Spleen (tissue), 11 donors: ENCODE measurements around the gene GAL3ST1. TPM values are rescaled to one million over a fixed set of nuclear protein-coding genes. Genes with fewer than 3 reads are reported as not detected.

Source experiments
- DNase-seq: peaks from one replicate; pipeline ENCODE4 v3.0.0-alpha.2; 2020
- H3K27ac ChIP-seq, 8 donors: fragments of 200-600 bp; sonication (generic) in 7 of 8; 1 replicate in 4 of 8; 2 replicates in 4 of 8; pipeline versions ENCODE4 v1.5.0 to v1.8.0; 2016 to 2021; ENCODE audit warnings: inconsistent platforms in 4 of 8, mild to moderate bottlenecking in 4 of 8, moderate library complexity in 1 of 8
- H3K27me3 ChIP-seq, 7 donors: fragments of 200-600 bp; sonication (generic) in 6 of 7; replicated peaks in 1 of 7; 1 replicate in 4 of 7; 2 replicates in 3 of 7; pipeline versions ENCODE4 v1.5.0 to v1.8.0; 2016 to 2021; ENCODE audit warnings: inconsistent platforms in 3 of 7, mild to moderate bottlenecking in 1 of 7
- H3K36me3 ChIP-seq, 6 donors: fragments of 200-600 bp; sonication (generic) in 5 of 6; 1 replicate in 4 of 6; 2 replicates in 2 of 6; pipeline versions ENCODE4 v1.5.0 to v1.8.0; 2016 to 2021; ENCODE audit warnings: inconsistent platforms in 2 of 6
- H3K4me1 ChIP-seq, 6 donors: fragments of 200-600 bp; sonication (generic) in 5 of 6; 1 replicate in 3 of 6; 2 replicates in 3 of 6; pipeline versions ENCODE4 v1.5.0 to v1.8.0; 2016 to 2021; ENCODE audit warnings: inconsistent platforms in 3 of 6
- H3K4me3 ChIP-seq, 8 donors: fragments of 200-600 bp; sonication (generic) in 7 of 8; 1 replicate in 4 of 8; 2 replicates in 4 of 8; pipeline versions ENCODE4 v1.5.0 to v1.8.0; 2016 to 2021; ENCODE audit warnings: inconsistent platforms in 4 of 8, mild to moderate bottlenecking in 4 of 8, moderate library complexity in 2 of 8
- H3K9me3 ChIP-seq, 8 donors: fragments of 200-600 bp; sonication (generic) in 7 of 8; 1 replicate in 4 of 8; 2 replicates in 4 of 8; pipeline versions ENCODE4 v1.5.0 to v1.8.0; 2016 to 2021; ENCODE audit warnings: inconsistent platforms in 4 of 8
- CTCF ChIP-seq, 11 experiments: fragments of 200-600 bp in 7 of 11; fragments of 450-650 bp in 4 of 11; sonication (generic) in 4 of 11; IDR thresholded peaks in 8 of 11; conservative IDR thresholded peaks in 3 of 11; 1 replicate in 7 of 11; 2 replicates in 4 of 11; pipeline versions ENCODE4 v1.4.0 to v1.8.0; 2016 to 2021; ENCODE audit warnings: antibody characterized with exemption in 11 of 11, inconsistent platforms in 4 of 11, mild to moderate bottlenecking in 1 of 11
- POLR2A ChIP-seq, 3 donors: fragments of 450-650 bp; IDR thresholded peaks; one replicate each; pipeline ENCODE4 v1.5.1; 2017; ENCODE audit warnings: antibody characterized with exemption in 3 of 3, mild to moderate bottlenecking in 1 of 3
- POLR2AphosphoS5 ChIP-seq, 3 donors: sonication (generic); formaldehyde crosslinking; IDR thresholded peaks; one replicate each; pipeline ENCODE4 v1.5.1; 2017; ENCODE audit warnings: antibody characterized with exemption in 3 of 3
- WGBS, 5 donors: extraction: QIAGEN DNeasy Blood & Tissue Kit in 3 of 5; methylation state at CpG; one replicate each; pipeline versions ENCODE4 v1.1.5 to v1.1.7; 2013 to 2018; 5-methylcytosine and 5-hydroxymethylcytosine counted together
- intact Hi-C: fragments of 100-400 bp; cut with DNase I; formaldehyde crosslinking; loops from one replicate; pipeline ENCODE4 v1.15.0; 2023; ENCODE audit warnings: low total_unique reads
- polyA plus RNA-seq, 3 donors: library from polyadenylated mRNA; stranded (reverse); fragments of 200-250 nt; gene quantifications; one replicate each; pipeline ENCODE4 v1.2.1, GENCODE V29; 2013
- total RNA-seq, 7 donors: library from RNA; depleted of rRNA in 3 of 7; stranded (reverse); fragments of >200 nt in 3 of 7; fragmentation: NEBNext Ultra II Directional in 4 of 7; extraction: Animal tissue kit (Norgen Biotek cat#: 25700) in 4 of 7; gene quantifications; one replicate each; pipeline versions ENCODE4 v1.1.0 to v1.2.1, GENCODE V29; 2016 to 2021
- donor health status: healthy with polysubstance abuse.
- donor health status: DM: no; HTN: no; CAD: no; lungs with moderate emphysema.
- donor health status: DM: no; HTN: no; CAD: no.
- donor health status: Bipolar disorder and iron deficiency.
- donor health status: healthy.
- donor health status: DM: no; HTN: no; CAD: no.
- donor health status: DM: yes; HTN: yes; CAD: no.

Gene GAL3ST1
- total and polyA plus RNA-seq, 10 donors = 0.15 to 2.1 (median 0.51) TPM; not detected in 5

- peaks cover 0 to 4% (median 0%) of the 10 kb centered on the region in 7 donors for H3K27me3 ChIP-seq
- H3K9me3 ChIP-seq = no peaks in the 10 kb centered on the region
- H3K27ac ChIP-seq = no peak overlapping the region
- DNase-seq = no peak
- intact Hi-C loops = no loop called here
- no peak for TF ChIP-seq POLR2AphosphoS5 (IDR thresholded peaks at IDR 0.05)
- TF ChIP-seq POLR2A (IDR thresholded peaks at IDR 0.05) = no peak
- TF ChIP-seq CTCF (IDR thresholded peaks at IDR 0.05 in 8 of 11, conservative IDR thresholded peaks at IDR 0.05 in 3 of 11) = no peak
- H3K4me3 ChIP-seq = no peak overlapping the region
- 76 to 89% (median 86%) methylated on average over 4 of the region's 4 CpGs for WGBS, 5 donors
- H3K4me1 ChIP-seq = no peaks in the 10 kb centered on the region
- no peaks in the 10 kb centered on the region for H3K36me3 ChIP-seq
Observed at GRCh38 chr22:30526656-30527055, 47.8 kb downstream of the GAL3ST1 start.

- TF ChIP-seq POLR2AphosphoS5 (IDR thresholded peaks at IDR 0.05) (no peak), POLR2A (IDR thresholded peaks at IDR 0.05) (no peak), CTCF (IDR thresholded peaks at IDR 0.05 in 8 of 11, conservative IDR thresholded peaks at IDR 0.05 in 3 of 11) (no peak)
- Histone ChIP-seq H3K36me3 (no peaks in the 10 kb centered on the region), H3K9me3 (no peaks in the 10 kb centered on the region), H3K4me1 (no peaks in the 10 kb centered on the region), H3K4me3 (no peak overlapping the region), H3K27me3 (peaks cover 0 to 4% (median 0%) of the 10 kb centered on the region in 7 donors), H3K27ac (no peak overlapping the region)
- 74 to 78% (median 75%) methylated on average over 8 of the region's 8 CpGs for WGBS, 5 donors
- DNase-seq = no peak
- intact Hi-C loops = no loop called here
Observed at GRCh38 chr22:30523646-30524489, 50.6 kb downstream of the GAL3ST1 start.

- no peak for DNase-seq
- 77 to 82% (median 79%) methylated on average over 5 of the region's 5 CpGs for WGBS, 5 donors
- H3K4me3 ChIP-seq = no peak overlapping the region
- no peaks in the 10 kb centered on the region for H3K9me3 ChIP-seq
- no peaks in the 10 kb centered on the region for H3K4me1 ChIP-seq
- peaks cover 0 to 4% (median 0%) of the 10 kb centered on the region in 7 donors for H3K27me3 ChIP-seq
- no peak overlapping the region for H3K27ac ChIP-seq
- no peak for TF ChIP-seq POLR2AphosphoS5 (IDR thresholded peaks at IDR 0.05)
- TF ChIP-seq POLR2A (IDR thresholded peaks at IDR 0.05) = no peak
- no peak for TF ChIP-seq CTCF (IDR thresholded peaks at IDR 0.05 in 8 of 11, conservative IDR thresholded peaks at IDR 0.05 in 3 of 11)
- no peaks in the 10 kb centered on the region for H3K36me3 ChIP-seq
- intact Hi-C loops = no loop called here
Observed at GRCh38 chr22:30521368-30522156, 52.9 kb downstream of the GAL3ST1 start.
